GM12874 (cell line): ENCODE data around the gene ELAVL4.

Experiments used
- CTCF ChIP-seq: IDR thresholded peaks from 2 replicates; pipeline ENCODE4 v1.5.1; 2011; ENCODE audit warnings: low read depth, mild to moderate bottlenecking, control low read depth, low read length, moderate library complexity; ENCODE audit not compliant: insufficient read depth

ELAVL4 gene

GRCh38 chr1:50158421-50158820 lies 49.7 kb downstream of the ELAVL4 start:
- no peak for TF ChIP-seq CTCF

- no peak for TF ChIP-seq CTCF
These were observed 55.0 kb downstream of the ELAVL4 start for GRCh38 chr1:50163680-50164079.

- TF ChIP-seq CTCF = no peak
These were observed 63.6 kb downstream of the ELAVL4 start for GRCh38 chr1:50172299-50172698.

- TF ChIP-seq CTCF = no peak
These were observed 65.4 kb downstream of the ELAVL4 start for GRCh38 chr1:50174101-50174500.

- no peak for TF ChIP-seq CTCF
These were observed 67.3 kb downstream of the ELAVL4 start for GRCh38 chr1:50175719-50176639.

- TF ChIP-seq CTCF = no peak
These were observed 69.3 kb downstream of the ELAVL4 start for GRCh38 chr1:50177994-50178393.

- no peak for TF ChIP-seq CTCF
These were observed 70.9 kb downstream of the ELAVL4 start for GRCh38 chr1:50179639-50180038.
